PC-9 (cell line): ENCODE data around the gene RDM1.

Source experiments
- EZH2 ChIP-seq: fragments of 200-600 bp; sonication (generic); IDR thresholded peaks from 2 replicates; pipeline ENCODE4 v1.8.0; 2017; ENCODE audit warnings: antibody characterized with exemption, low read depth
- TF ChIP-seq, protein P1 (sequence below): fragments of 200-600 bp; sonication (generic); conservative IDR thresholded peaks from 2 replicates; pipeline ENCODE4 v1.6.1; 2017; ENCODE audit warnings: mixed run types, antibody characterized with exemption, mild to moderate bottlenecking, moderate library complexity

GRCh38 chr17:35876534-35876933 is 54.0 kb downstream of the RDM1 start:
- no peak for TF ChIP-seq EZH2
- TF ChIP-seq, protein P1, sequence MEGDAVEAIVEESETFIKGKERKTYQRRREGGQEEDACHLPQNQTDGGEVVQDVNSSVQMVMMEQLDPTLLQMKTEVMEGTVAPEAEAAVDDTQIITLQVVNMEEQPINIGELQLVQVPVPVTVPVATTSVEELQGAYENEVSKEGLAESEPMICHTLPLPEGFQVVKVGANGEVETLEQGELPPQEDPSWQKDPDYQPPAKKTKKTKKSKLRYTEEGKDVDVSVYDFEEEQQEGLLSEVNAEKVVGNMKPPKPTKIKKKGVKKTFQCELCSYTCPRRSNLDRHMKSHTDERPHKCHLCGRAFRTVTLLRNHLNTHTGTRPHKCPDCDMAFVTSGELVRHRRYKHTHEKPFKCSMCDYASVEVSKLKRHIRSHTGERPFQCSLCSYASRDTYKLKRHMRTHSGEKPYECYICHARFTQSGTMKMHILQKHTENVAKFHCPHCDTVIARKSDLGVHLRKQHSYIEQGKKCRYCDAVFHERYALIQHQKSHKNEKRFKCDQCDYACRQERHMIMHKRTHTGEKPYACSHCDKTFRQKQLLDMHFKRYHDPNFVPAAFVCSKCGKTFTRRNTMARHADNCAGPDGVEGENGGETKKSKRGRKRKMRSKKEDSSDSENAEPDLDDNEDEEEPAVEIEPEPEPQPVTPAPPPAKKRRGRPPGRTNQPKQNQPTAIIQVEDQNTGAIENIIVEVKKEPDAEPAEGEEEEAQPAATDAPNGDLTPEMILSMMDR: no peak
